Mesodermal cell (in vitro differentiated cells): ENCODE results near the gene ZBTB16.
A peak's percentile ranks its signal among the peaks of the same experiment; 100 is the strongest.

Experiments used
- H3K27ac ChIP-seq: 2 replicates; pipeline ENCODE4 v1.7.0; 2013; ENCODE audit warnings: mild to moderate bottlenecking, low read depth, low read length, moderate library complexity; ENCODE audit not compliant: severe bottlenecking
- H3K36me3 ChIP-seq: 2 replicates; pipeline ENCODE4 v1.7.1; 2013; ENCODE audit warnings: mild to moderate bottlenecking, low read length, moderate library complexity; ENCODE audit not compliant: control insufficient read depth, insufficient read depth
- H3K4me1 ChIP-seq: one replicate; pipeline ENCODE4 v1.7.1; 2013; ENCODE audit warnings: mild to moderate bottlenecking, low read length; ENCODE audit not compliant: insufficient read depth, control insufficient read depth, poor library complexity, severe bottlenecking
- H3K4me3 ChIP-seq: 2 replicates; pipeline ENCODE4 v1.7.0; 2013; ENCODE audit warnings: low read length, control low read depth, mild to moderate bottlenecking; ENCODE audit not compliant: insufficient read depth, poor library complexity, severe bottlenecking; ENCODE audit errors: extremely low read depth
- H3K9me3 ChIP-seq: 2 replicates; pipeline ENCODE4 v1.7.1; 2013; ENCODE audit warnings: mild to moderate bottlenecking, low read length, moderate library complexity; ENCODE audit not compliant: control insufficient read depth
- WGBS, 2 experiments: methylation state at CpG; one replicate each; pipeline ENCODE4 v1.1.5; 2013; ENCODE audit warnings: missing lambda C conversion rate in 2 of 2; ENCODE audit not compliant: insufficient coverage in 2 of 2; 5-methylcytosine and 5-hydroxymethylcytosine counted together

The ZBTB16 gene

DNA sequence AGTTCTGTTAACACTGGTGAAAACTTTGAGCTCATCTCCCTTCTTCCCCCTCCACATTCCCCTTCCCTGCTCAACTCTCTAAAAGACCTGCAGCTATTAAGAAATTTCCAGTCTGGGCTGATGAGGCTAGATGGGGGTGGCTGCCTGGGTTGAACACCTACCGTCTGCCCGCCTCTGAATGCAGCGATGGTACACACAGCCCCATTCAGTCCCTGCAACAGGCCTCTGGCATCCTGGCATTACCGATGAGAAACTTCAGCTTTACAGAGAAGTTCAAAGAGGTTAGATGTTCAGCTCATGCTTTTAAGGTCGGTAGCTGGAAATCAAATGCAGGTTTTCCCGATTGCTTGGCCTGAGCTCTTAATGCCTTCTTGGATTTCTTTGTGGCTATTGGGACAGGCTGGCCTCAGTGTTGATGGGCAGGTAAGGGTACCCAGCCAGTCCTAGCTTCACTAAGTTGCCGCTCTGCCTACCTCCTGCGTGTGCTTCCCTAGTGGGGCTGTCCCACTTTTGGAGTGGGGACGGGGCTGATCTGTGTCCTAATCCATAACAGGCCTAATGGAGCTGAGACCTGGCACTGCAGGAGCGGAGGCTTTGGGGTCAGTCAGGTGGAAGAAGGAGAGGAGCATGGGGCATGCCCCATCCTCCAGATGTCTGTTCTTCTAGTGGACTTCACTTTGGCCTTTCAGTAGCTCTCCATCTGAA is 49.1 kb downstream of the ZBTB16 start:
- Histone ChIP-seq H3K4me3 (no peak overlapping the region), H3K27ac (no peak overlapping the region), H3K9me3 (no peaks in the 10 kb centered on the region), H3K4me1 (peaks cover 19% of the 10 kb centered on the region), H3K36me3 (no peaks in the 10 kb centered on the region)
- WGBS, 2 experiments: 90 to 97% methylated on average over 10 of the region's 10 CpGs

DNA sequence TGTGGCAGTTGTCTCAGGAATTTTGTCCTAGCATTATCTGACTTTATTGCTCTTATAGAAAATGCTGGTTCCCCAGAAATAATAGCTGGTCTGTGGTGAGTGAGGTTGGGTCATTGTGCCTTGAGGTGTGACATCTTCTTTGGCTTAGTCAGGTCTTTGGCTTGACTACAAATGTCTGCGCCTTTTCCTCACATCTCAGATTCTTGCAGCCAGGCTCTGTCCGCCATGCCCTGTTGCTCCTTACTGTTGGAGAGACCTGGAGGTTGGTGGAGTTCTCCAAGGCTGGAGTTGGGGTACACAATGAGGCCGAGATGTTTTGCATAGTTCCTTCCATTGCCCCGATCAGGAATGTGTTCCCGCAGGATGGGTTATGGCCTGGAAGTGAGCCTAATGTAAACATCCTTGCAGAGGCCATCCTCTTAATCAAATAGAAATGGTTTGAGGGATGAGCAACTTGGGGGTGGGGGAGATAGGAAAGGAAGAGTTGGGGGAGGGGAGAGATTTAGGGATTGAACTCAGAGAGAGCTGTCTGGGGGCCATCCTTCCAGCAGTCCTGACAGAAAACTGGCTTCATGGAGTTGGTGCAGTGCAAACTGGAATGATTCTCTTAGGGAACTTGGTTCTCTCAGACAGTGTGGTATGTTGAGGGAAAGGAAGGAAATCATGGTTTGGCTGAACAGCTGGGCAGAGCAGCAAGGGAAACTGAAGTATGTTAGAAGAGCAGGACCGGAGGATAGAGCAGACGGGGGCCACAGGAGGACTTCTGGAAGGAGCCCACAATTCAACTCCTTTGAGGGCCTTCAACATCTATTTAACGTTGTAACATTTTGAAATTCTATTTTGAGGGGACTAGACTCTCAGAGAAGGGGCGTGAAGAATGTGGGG is 49.9 kb downstream of the ZBTB16 start:
- H3K9me3 ChIP-seq: no peaks in the 10 kb centered on the region
- peaks cover 14% of the 10 kb centered on the region for H3K4me1 ChIP-seq
- WGBS, 2 experiments: 85 to 87% methylated on average over 4 to 7 of the region's 9 CpGs
- no peak overlapping the region for H3K27ac ChIP-seq
- H3K4me3 ChIP-seq: no peak overlapping the region
- H3K36me3 ChIP-seq: no peaks in the 10 kb centered on the region

DNA sequence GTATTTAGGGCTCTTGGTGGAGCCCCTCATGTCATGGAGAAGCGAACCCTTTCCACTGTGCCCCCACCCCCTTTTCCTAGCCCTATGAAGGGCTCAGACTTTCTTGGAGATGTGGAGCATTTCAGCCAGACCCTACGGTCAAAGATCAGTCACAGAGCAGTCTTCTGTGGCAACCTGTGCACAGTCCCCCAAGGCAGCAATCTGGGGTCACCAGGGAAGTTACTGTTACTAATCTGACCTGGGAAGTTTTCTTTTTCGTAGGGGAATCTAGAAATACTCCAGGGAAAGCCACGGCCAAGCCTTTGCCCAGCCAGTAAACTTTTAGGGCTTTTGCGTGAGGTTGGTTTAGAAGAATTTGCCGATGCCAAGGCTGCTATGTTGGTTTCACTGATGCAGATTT is 50.6 kb downstream of the ZBTB16 start:
- H3K4me3 ChIP-seq: no peak overlapping the region
- no peaks in the 10 kb centered on the region for H3K9me3 ChIP-seq
- H3K4me1 ChIP-seq: peaks cover 18% of the 10 kb centered on the region
- H3K36me3 ChIP-seq: no peaks in the 10 kb centered on the region
- WGBS, 2 experiments: 97 to 100% methylated on average over 5 of the region's 6 CpGs
- H3K27ac ChIP-seq: no peak overlapping the region

DNA sequence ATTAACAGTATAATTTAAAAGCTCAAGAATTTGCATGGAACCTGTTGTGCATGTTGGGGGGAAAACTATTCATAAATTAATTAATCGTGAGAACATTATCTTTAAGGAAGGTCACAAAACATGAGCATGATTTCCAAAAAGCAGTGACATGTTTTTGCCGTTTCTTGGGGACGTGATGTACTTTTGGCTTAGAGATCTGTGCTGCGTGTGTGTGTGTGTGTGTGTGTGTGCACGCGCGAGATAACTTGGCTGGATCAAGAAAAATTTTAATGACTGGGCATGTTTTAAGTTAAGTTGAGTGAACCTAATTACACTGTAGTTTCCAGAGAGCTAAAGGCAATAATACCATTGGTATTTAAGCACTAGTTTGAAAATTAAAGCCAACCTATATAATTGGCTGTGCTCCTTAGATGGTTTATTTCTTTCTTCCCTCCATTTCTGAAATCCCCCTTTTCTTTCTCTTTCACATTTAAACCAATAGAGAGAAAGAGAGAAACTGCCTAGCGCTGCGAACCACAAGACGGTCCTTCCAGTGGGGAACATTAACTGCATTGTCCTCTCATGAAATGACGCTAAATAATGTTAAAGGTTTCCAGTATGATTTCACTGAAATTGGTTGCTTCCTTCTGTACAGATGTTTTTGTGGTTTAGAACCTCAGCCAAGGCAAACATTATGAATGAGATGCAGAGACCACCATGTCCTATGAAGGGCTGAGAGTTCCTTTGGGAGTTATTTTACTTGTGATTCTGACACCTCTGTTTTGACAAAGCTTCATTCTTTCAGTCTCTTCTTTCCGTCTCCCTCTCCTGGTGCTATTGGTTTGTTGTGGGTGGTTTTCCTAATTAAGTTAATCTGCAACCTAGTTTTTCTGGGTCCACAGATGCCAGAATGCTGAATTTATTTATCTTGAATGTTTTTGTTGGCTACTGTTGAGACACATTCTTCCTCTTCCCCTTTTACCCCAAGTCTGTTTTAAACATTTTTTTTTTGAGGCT is 51.7 kb downstream of the ZBTB16 start:
- Histone ChIP-seq H3K36me3 (no peaks in the 10 kb centered on the region), H3K9me3 (no peaks in the 10 kb centered on the region), H3K4me1 (peaks cover 19% of the 10 kb centered on the region), H3K27ac (no peak overlapping the region), H3K4me3 (no peak overlapping the region)
- 86 to 90% methylated on average over 10 to 11 of the region's 12 CpGs for WGBS, 2 experiments

DNA sequence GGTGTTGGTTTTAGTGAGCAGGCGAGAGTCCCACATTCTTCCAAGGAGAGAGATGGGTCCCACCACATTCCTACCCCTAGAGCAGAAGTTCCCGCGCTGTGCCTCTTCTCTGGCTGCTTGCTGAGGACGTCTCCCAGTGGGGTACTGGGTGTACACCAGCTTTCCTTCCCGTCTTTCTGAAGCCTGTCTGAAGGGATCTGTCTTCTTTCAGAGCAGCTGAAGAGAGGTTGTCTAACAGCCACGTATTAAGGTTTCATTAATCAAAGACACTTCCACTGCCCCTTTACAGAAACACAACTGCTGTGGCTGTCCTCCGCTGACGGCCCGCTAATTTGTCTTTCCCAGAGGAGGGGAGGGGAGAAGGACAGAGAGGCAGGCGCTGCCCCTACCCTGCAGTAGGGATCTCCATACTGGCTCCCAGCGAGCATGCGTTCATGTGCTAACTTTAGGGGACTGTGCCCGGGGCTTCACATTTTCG is 56.0 kb downstream of the ZBTB16 start:
- Histone ChIP-seq H3K9me3 (no peaks in the 10 kb centered on the region), H3K27ac (peak overlapping the region; percentile 3), H3K4me1 (peaks cover 10% of the 10 kb centered on the region), H3K4me3 (no peak overlapping the region), H3K36me3 (no peaks in the 10 kb centered on the region)
- 70 to 77% methylated on average over 7 to 8 of the region's 14 CpGs for WGBS, 2 experiments

DNA sequence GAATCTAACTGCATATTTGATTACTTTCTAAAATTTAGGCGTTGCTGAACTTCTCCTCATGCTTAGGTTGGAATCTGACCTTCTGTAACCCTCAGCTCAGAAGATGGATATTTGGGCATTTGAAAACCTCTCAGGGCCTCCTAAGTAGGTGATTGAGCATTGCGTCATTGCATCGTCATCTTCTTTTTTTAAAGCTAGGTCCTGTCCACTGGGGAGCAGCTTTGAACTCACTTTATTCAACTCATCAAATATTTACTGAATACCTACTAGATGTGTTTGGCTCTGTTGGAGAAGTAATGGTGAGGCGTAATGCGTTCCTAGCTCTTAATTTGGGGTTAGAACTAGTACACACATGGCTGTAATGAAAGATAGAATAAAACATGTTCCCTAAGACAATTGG is 56.8 kb downstream of the ZBTB16 start:
- no peak overlapping the region for H3K27ac ChIP-seq
- peaks cover 6% of the 10 kb centered on the region for H3K4me1 ChIP-seq
- no peaks in the 10 kb centered on the region for H3K9me3 ChIP-seq
- no peak overlapping the region for H3K4me3 ChIP-seq
- WGBS, 2 experiments: 100% methylated on average over 1 to 4 of the region's 5 CpGs
- H3K36me3 ChIP-seq: no peaks in the 10 kb centered on the region

DNA sequence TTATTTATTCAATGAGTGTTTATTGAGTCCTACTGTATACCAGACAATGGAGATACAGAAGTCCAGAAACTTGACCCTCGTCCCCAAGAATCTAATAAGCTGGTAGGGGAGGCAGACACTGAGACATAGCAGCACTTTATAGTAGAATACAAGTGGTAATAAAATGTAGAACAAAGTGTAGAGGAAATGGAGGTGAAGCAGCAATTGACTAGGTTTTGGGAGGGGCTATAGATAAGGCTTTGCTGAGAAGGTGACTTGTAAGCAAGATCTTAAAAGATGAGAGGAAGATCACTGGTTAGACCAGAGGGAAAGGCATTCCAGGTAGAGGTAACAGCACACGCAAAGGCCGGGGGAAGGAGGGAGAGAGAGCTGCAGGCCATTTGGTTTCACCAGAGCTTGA is 57.3 kb downstream of the ZBTB16 start:
- Histone ChIP-seq H3K4me3 (no peak overlapping the region), H3K27ac (no peak overlapping the region), H3K4me1 (peaks cover 6% of the 10 kb centered on the region), H3K9me3 (no peaks in the 10 kb centered on the region), H3K36me3 (no peaks in the 10 kb centered on the region)
- 100% methylated on average over 2 to 3 of the region's 3 CpGs for whole genome bisulfite sequencing, 2 experiments

DNA sequence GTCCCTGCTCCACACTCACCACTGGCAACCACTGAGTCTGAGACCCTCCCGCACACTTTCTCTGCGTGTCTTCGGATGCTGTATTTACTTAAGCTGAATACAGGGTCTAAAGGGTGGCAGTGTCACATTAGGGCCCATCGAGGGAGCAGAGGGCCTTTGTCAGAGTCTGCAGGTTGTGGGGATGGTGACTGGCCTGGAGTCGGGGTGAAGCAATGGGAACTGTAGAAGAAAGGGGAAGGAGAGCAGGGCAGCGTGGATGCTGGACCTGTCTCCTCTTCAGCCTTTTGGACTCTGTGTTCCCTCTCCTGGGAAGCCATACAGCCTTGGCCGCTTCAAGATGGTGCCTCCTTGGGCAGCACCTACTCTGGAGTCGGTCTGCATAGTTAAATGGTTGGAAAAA is 61.1 kb downstream of the ZBTB16 start:
- no peaks in the 10 kb centered on the region for H3K36me3 ChIP-seq
- H3K27ac ChIP-seq: no peak overlapping the region
- no peaks in the 10 kb centered on the region for H3K9me3 ChIP-seq
- H3K4me3 ChIP-seq: no peak overlapping the region
- 93% methylated on average over 8 of the region's 8 CpGs for WGBS, 2 experiments
- H3K4me1 ChIP-seq: no peaks in the 10 kb centered on the region

DNA sequence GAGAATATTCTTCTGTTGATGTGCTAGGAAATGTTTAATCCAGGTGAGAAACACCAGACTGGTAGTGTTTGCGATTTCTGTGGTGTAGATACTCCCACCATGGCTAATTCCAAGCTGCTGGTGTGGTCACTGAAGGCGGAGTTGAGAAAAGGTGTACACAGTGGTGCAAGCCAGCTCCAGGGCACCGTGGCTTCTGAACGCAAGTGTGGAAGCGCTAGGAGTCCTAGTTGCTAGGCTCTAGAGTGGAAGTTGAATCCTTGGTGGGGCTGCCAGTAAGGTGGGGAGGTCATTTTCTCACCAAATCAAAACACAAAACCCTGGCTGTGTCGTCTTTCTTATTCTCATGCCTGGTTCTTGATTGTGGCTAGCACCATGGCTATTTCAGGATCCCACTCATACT is 61.6 kb downstream of the ZBTB16 start:
- no peaks in the 10 kb centered on the region for H3K9me3 ChIP-seq
- no peaks in the 10 kb centered on the region for H3K4me1 ChIP-seq
- no peaks in the 10 kb centered on the region for H3K36me3 ChIP-seq
- 97 to 100% methylated on average over 4 to 6 of the region's 6 CpGs for WGBS, 2 experiments
- H3K4me3 ChIP-seq: no peak overlapping the region
- H3K27ac ChIP-seq: no peak overlapping the region

DNA sequence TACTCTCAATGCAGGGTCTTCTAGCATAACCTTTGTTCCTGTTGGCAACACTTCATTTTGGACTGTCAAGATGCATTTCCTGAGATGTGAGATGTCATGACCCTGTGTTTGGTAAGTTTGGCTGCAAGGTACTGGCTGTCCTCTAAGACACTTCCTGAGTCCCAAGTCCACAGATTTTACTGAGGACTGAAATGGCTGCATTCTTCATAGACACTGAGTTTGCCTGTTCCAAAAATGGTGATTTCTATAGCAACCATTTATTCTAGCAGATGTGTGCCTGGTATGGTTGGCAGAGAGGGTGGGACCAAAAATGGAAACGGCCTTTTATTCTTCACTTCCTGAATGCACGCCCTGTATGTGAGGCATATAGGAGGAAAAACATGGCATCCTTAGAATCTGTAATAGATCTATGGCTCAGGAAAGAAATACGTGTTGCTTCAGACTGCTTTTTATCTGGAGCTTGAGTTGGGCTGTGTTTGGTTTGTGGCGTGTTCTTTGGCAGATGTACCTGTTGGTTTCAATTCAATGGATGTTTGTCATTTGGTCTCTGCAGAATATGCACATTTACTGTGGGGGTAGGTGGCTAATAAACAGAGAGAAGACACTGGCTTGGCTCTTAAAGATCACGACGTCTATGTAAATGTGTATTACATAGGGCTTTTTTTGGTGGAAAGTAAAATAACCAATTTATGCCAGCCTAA is 62.4 kb downstream of the ZBTB16 start:
- Histone ChIP-seq H3K27ac (no peak overlapping the region), H3K4me3 (no peak overlapping the region), H3K36me3 (no peaks in the 10 kb centered on the region), H3K9me3 (no peaks in the 10 kb centered on the region), H3K4me1 (no peaks in the 10 kb centered on the region)
- 90 to 95% methylated on average over 2 to 6 of the region's 6 CpGs for WGBS, 2 experiments
